HepG2 (cell line): Measurements from ENCODE around the gene MYH9. TPM values are rescaled to one million over a fixed set of nuclear protein-coding genes. Genes with fewer than 3 reads are reported as not detected.

Experiments used
- ATAC-seq: fragments of 200-7000 bp; cut with Tn5 transposase; 3 replicates; pipeline ENCODE4 v1.9.1; 2020; ENCODE audit warnings: mild to moderate bottlenecking, moderate library complexity
- BruUV-seq: library from RNA; stranded (reverse); fragments of 400-500 nt; replicated peaks from 2 replicates; lab custom pipeline; 2021; lab: Mats Ljungman, UMichigan
- CTCF ChIA-PET: fragments of 300-600 bp; formaldehyde crosslinking; extraction: SDS; loops from one replicate; lab custom pipeline; 2021; ENCODE audit warnings: low total read pairs, inconsistent platforms, low intra/inter-chr PET ratio; lab: Yijun Ruan, JAX
- POLR2A ChIA-PET: fragments of 350-600 bp; sonication (Branson Sonifier 250); formaldehyde crosslinking; loops from one replicate; lab custom pipeline; 2020; ENCODE audit warnings: antibody characterized with exemption, inconsistent platforms; lab: Yijun Ruan, JAX
- DNase-seq: peaks from one replicate; pipeline ENCODE4 v3.0.0-alpha.2; 2015; ENCODE audit warnings: low spot score
- FAIRE-seq: peaks from 3 replicates; lab custom pipeline; 2011; peaks lifted over from hg19 to GRCh38; lab: Jason Lieb, UNC
- H2AFZ ChIP-seq: one replicate; pipeline ENCODE4 v1.6.1; 2011; ENCODE audit warnings: low read length, inconsistent platforms
- H3K27ac ChIP-seq: fragments of 300-600 bp; 3 replicates; pipeline ENCODE4 v1.8.0; 2011; ENCODE audit warnings: mixed run types, mild to moderate bottlenecking, mixed read lengths, low read length, inconsistent platforms; ENCODE audit not compliant: insufficient read depth; ENCODE audit errors: extremely low read length
- H3K27me3 ChIP-seq, 2 experiments: fragments of 200-600 bp in 1 of 2; 2 replicates in 1 of 2; 3 replicates in 1 of 2; pipeline versions ENCODE4 v1.6.0 to v1.8.0; 2011; ENCODE audit warnings: low read length in 2 of 2, mild to moderate bottlenecking in 2 of 2, moderate library complexity in 2 of 2, inconsistent platforms in 1 of 2; ENCODE audit not compliant: insufficient read depth in 2 of 2, control insufficient read depth in 1 of 2
- H3K36me3 ChIP-seq, 2 experiments: fragments of 200-600 bp in 1 of 2; replicated peaks in 1 of 2; 2 replicates in 1 of 2; 3 replicates in 1 of 2; pipeline versions ENCODE4 v1.5.1 to v1.8.0; 2011; ENCODE audit warnings: low read length in 2 of 2, inconsistent platforms in 1 of 2; ENCODE audit not compliant: insufficient read depth in 2 of 2, control insufficient read depth in 1 of 2
- H3K4me1 ChIP-seq: 2 replicates; pipeline ENCODE4 v1.5.1; 2012; ENCODE audit warnings: low read length, inconsistent platforms; ENCODE audit not compliant: insufficient read depth
- H3K4me2 ChIP-seq: 2 replicates; pipeline ENCODE4 v1.6.0; 2011; ENCODE audit warnings: low read depth, low read length, inconsistent platforms
- H3K4me3 ChIP-seq, 3 experiments: fragments of 200-600 bp in 1 of 3; sonication (generic), shearing (Covaris generic) in 1 of 3; replicated peaks in 1 of 3; 2 replicates each; pipeline ENCODE4 v1.5.1; 2011 to 2016; ENCODE audit warnings: low read length in 3 of 3, inconsistent platforms in 2 of 3, low read depth in 2 of 3, mild to moderate bottlenecking in 2 of 3, control low read depth in 1 of 3, mixed read lengths in 1 of 3; ENCODE audit not compliant: insufficient read depth in 1 of 3
- H3K79me2 ChIP-seq: one replicate; pipeline ENCODE4 v1.6.1; 2011; ENCODE audit warnings: low read length, inconsistent platforms; ENCODE audit not compliant: insufficient read depth
- H3K9ac ChIP-seq: 2 replicates; pipeline ENCODE4 v1.6.0; 2011; ENCODE audit warnings: mild to moderate bottlenecking, low read depth, low read length, inconsistent platforms; ENCODE audit not compliant: insufficient read depth
- H3K9me3 ChIP-seq: 2 replicates; pipeline ENCODE4 v1.5.1; 2012; ENCODE audit warnings: mild to moderate bottlenecking, low read length
- H4K20me1 ChIP-seq: 2 replicates; pipeline ENCODE4 v1.6.0; 2011; ENCODE audit warnings: inconsistent platforms, mild to moderate bottlenecking, low read length, moderate library complexity; ENCODE audit not compliant: insufficient read depth
- ATRX ChIP-seq: sonication (generic); formaldehyde crosslinking; IDR thresholded peaks from 2 replicates; pipeline ENCODE4 v1.4.0; 2020; ENCODE audit warnings: missing genetic modification reagents, borderline replicate concordance
- ELF3 ChIP-seq: IDR thresholded peaks from 2 replicates; pipeline ENCODE4 v1.6.1; 2016; ENCODE audit warnings: missing genetic modification reagents, missing compliant biosample characterization
- RFXAP ChIP-seq: sonication (generic); formaldehyde crosslinking; IDR thresholded peaks from 2 replicates; pipeline ENCODE4 v1.4.0; 2020; ENCODE audit warnings: missing genetic modification reagents, borderline replicate concordance
- SIX1 ChIP-seq: sonication (generic); formaldehyde crosslinking; IDR thresholded peaks from 2 replicates; pipeline ENCODE4 v1.4.0; 2020; ENCODE audit warnings: missing genetic modification reagents, borderline replicate concordance
- TCF7 ChIP-seq: sonication (generic); IDR thresholded peaks from 2 replicates; pipeline ENCODE4 v1.6.1; 2016; ENCODE audit warnings: antibody characterized with exemption, low read depth
- ZNF225 ChIP-seq: sonication (generic); formaldehyde crosslinking; IDR thresholded peaks from 2 replicates; pipeline ENCODE4 v1.4.0; 2020; ENCODE audit warnings: mild to moderate bottlenecking, missing genetic modification reagents
- ZNF232 ChIP-seq: sonication (generic); formaldehyde crosslinking; IDR thresholded peaks from 2 replicates; pipeline ENCODE4 v1.4.0; 2020; ENCODE audit warnings: missing genetic modification reagents, borderline replicate concordance
- ZNF451 ChIP-seq: sonication (generic); formaldehyde crosslinking; IDR thresholded peaks from 2 replicates; pipeline ENCODE4 v1.5.0; 2020; ENCODE audit warnings: mild to moderate bottlenecking, missing genetic modification reagents
- ZNF607 ChIP-seq: sonication (generic); formaldehyde crosslinking; IDR thresholded peaks from 2 replicates; pipeline ENCODE4 v1.5.1; 2020; ENCODE audit warnings: missing genetic modification reagents, mild to moderate bottlenecking, borderline replicate concordance
- WGBS: methylation state at CpG from one replicate; pipeline ENCODE4 v1.1.6; 2017; ENCODE audit warnings: low lambda C conversion rate; 5-methylcytosine and 5-hydroxymethylcytosine counted together
- in situ Hi-C: cut with HindIII; loops from 2 replicates; pipeline ENCODE4 v1.10.0; 2017; ENCODE audit warnings: low pct_unique_long_range_greater_than_20kb; ENCODE audit not compliant: extremely low pct_ligation_motif_present
- intact Hi-C: fragments of 100-400 bp; cut with micrococcal nuclease; formaldehyde crosslinking; loops from one replicate; pipeline ENCODE4 v1.10.0; 2022; ENCODE audit not compliant: unreplicated experiment
- polyA plus RNA-seq, 8 experiments: library from polyadenylated mRNA; depleted of rRNA in 3 of 8; stranded (reverse) in 7 of 8; unstranded in 1 of 8; fragments of >200 nt; fragmentation: Illumina TruSeq in 4 of 8; extraction: Trizol in 4 of 8; gene quantifications; 2 replicates each; pipeline versions ENCODE4 v1.2.1 to v1.2.3, GENCODE V29; 2011 to 2016; ENCODE audit warnings: low read depth in 4 of 8, missing spikeins in 1 of 8, mixed read lengths in 1 of 8; ENCODE audit not compliant: insufficient read depth in 1 of 8
- total RNA-seq, 5 experiments: library from RNA; depleted of rRNA; stranded (reverse); fragments of >200 nt; fragmentation: Illumina TruSeq; extraction: Trizol; gene quantifications; 2 replicates each; pipeline ENCODE4 v1.2.3, GENCODE V29; 2016; ENCODE audit warnings: low read depth in 1 of 5
- TF ChIP-seq, protein P1 (sequence below): sonication (generic); formaldehyde crosslinking; IDR thresholded peaks from 2 replicates; pipeline ENCODE4 v1.4.0; 2020; ENCODE audit warnings: missing genetic modification reagents
- TF ChIP-seq, protein P2 (sequence below): sonication (generic); formaldehyde crosslinking; IDR thresholded peaks from 2 replicates; pipeline ENCODE4 v1.4.0; 2020; ENCODE audit warnings: missing genetic modification reagents
- TF ChIP-seq, protein P3 (sequence below): sonication (generic); formaldehyde crosslinking; IDR thresholded peaks from 2 replicates; pipeline ENCODE4 v1.5.0; 2020; ENCODE audit warnings: missing genetic modification reagents

MYH9 gene
- total and polyA plus RNA-seq, 2 of the 13 experiments (the other 11 are each of a cell fraction or from before 2014, with no cell fraction given), result 50.7 to 98.5 TPM

DNA sequence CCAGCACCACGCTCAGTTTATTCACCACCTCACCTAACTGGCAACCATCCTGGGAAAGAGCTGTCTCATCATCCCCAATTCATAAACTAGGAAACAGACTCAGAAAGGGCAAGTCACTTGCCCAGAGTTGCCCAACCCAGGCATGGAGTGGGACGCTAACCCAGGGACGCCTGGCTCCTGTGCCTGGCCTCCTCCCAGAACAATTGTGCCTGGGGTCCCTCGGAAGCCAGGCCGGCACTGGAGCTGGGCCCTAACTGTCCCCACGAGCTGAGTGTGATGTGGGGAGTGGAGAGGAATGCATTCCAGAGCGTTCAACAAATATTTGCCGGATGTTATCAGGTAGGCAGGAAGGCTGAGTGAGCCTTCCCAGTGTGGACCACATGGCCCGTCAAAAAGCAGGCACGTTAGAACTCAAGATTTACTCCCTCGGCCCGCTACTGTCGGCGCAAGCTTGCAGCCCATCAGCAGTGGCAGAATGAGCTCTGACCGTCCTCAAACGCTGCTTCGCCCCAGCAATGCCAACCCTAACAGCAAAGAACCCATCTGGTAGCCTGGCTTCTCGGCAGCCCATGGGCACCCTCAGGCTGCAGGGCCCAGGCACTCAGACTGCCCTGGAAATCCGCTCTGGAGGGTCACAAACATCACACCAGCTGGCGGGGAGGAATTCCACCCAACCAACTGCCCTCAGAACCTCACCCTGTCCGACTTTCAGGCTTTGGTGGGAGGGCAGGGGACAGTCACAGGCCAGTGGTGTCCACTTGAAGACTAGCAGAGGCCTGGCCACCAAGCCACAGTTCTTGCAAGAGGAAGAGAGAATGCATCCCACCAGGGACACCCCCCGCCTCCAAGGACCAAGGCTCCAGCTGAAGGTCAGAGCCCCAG lies 35.6 kb downstream of the MYH9 start:
- FAIRE-seq (peak; percentile 96), ATAC-seq (peak; percentile 89), DNase-seq (peak; percentile 91)
- Histone ChIP-seq H3K27ac (peak overlapping the region; percentile 94), H3K27me3 (no peaks in the 10 kb centered on the region; a peak in 1 of 5 replicates), H3K4me2 (peak overlapping the region; percentile 97), H3K79me2 (peaks cover 76% of the 10 kb centered on the region), H3K4me3 (peak overlapping the region; percentile 26 to 66 (median 42); a peak in 5 of 6 replicates), H3K9me3 (no peaks in the 10 kb centered on the region), H4K20me1 (peaks cover 4% of the 10 kb centered on the region), H3K36me3 (peaks cover 11 to 16% of the 10 kb centered on the region in 2 experiments; a peak in 4 of 5 replicates), H3K4me1 (peaks cover 93% of the 10 kb centered on the region), H2AFZ (no peak overlapping the region), H3K9ac (peak overlapping the region; percentile 83)
- 0% methylated on average over 6 of the region's 22 CpGs for WGBS
- in situ Hi-C loops (no loop called here), intact Hi-C loops (loop anchor here (1.0 to 5.0 kb wide), 5 partner anchors 9 to 60 kb away; no protein-coding TSS in a partner anchor)
- ChIA-PET CTCF (no interaction called here), POLR2A (interaction anchor here (0.8 to 5.8 kb wide), 29 partner anchors 9 to 130 kb away, joined by 3 to 97 read pairs (median 7); partner anchors contain the start of genes MYH9 and TXN2)
- TSS peak; percentile 66 for BruUV-seq
- TF ChIP-seq, protein P1, sequence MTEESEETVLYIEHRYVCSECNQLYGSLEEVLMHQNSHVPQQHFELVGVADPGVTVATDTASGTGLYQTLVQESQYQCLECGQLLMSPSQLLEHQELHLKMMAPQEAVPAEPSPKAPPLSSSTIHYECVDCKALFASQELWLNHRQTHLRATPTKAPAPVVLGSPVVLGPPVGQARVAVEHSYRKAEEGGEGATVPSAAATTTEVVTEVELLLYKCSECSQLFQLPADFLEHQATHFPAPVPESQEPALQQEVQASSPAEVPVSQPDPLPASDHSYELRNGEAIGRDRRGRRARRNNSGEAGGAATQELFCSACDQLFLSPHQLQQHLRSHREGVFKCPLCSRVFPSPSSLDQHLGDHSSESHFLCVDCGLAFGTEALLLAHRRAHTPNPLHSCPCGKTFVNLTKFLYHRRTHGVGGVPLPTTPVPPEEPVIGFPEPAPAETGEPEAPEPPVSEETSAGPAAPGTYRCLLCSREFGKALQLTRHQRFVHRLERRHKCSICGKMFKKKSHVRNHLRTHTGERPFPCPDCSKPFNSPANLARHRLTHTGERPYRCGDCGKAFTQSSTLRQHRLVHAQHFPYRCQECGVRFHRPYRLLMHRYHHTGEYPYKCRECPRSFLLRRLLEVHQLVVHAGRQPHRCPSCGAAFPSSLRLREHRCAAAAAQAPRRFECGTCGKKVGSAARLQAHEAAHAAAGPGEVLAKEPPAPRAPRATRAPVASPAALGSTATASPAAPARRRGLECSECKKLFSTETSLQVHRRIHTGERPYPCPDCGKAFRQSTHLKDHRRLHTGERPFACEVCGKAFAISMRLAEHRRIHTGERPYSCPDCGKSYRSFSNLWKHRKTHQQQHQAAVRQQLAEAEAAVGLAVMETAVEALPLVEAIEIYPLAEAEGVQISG (CRISPR knock-in tag), result no peak
- TF ChIP-seq TCF7 (0 out of 2 replicates have a peak, but pooled peaks have one; percentile 43), ZNF451 (CRISPR knock-in tag) (peak; percentile 3; the same call in 1 of the 2 replicates), ATRX (CRISPR knock-in tag) (no peak), ZNF232 (peak; percentile 76; the same call in 1 of the 2 replicates), ELF3 (CRISPR knock-in tag) (peak; percentile 75), ZNF225 (CRISPR knock-in tag) (no peak; the same call in 1 of the 2 replicates), SIX1 (CRISPR knock-in tag) (no peak), ZNF607 (no peak), RFXAP (no peak)
- TF ChIP-seq, protein P2, sequence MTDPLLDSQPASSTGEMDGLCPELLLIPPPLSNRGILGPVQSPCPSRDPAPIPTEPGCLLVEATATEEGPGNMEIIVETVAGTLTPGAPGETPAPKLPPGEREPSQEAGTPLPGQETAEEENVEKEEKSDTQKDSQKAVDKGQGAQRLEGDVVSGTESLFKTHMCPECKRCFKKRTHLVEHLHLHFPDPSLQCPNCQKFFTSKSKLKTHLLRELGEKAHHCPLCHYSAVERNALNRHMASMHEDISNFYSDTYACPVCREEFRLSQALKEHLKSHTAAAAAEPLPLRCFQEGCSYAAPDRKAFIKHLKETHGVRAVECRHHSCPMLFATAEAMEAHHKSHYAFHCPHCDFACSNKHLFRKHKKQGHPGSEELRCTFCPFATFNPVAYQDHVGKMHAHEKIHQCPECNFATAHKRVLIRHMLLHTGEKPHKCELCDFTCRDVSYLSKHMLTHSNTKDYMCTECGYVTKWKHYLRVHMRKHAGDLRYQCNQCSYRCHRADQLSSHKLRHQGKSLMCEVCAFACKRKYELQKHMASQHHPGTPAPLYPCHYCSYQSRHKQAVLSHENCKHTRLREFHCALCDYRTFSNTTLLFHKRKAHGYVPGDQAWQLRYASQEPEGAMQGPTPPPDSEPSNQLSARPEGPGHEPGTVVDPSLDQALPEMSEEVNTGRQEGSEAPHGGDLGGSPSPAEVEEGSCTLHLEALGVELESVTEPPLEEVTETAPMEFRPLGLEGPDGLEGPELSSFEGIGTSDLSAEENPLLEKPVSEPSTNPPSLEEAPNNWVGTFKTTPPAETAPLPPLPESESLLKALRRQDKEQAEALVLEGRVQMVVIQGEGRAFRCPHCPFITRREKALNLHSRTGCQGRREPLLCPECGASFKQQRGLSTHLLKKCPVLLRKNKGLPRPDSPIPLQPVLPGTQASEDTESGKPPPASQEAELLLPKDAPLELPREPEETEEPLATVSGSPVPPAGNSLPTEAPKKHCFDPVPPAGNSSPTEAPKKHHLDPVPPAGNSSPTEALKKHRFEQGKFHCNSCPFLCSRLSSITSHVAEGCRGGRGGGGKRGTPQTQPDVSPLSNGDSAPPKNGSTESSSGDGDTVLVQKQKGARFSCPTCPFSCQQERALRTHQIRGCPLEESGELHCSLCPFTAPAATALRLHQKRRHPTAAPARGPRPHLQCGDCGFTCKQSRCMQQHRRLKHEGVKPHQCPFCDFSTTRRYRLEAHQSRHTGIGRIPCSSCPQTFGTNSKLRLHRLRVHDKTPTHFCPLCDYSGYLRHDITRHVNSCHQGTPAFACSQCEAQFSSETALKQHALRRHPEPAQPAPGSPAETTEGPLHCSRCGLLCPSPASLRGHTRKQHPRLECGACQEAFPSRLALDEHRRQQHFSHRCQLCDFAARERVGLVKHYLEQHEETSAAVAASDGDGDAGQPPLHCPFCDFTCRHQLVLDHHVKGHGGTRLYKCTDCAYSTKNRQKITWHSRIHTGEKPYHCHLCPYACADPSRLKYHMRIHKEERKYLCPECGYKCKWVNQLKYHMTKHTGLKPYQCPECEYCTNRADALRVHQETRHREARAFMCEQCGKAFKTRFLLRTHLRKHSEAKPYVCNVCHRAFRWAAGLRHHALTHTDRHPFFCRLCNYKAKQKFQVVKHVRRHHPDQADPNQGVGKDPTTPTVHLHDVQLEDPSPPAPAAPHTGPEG (CRISPR knock-in tag), result no peak
- TF ChIP-seq, protein P3, sequence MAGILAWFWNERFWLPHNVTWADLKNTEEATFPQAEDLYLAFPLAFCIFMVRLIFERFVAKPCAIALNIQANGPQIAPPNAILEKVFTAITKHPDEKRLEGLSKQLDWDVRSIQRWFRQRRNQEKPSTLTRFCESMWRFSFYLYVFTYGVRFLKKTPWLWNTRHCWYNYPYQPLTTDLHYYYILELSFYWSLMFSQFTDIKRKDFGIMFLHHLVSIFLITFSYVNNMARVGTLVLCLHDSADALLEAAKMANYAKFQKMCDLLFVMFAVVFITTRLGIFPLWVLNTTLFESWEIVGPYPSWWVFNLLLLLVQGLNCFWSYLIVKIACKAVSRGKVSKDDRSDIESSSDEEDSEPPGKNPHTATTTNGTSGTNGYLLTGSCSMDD, result no peak
